ENCODE measurements around the gene RBBP7.

The RBBP7 gene

DNA sequence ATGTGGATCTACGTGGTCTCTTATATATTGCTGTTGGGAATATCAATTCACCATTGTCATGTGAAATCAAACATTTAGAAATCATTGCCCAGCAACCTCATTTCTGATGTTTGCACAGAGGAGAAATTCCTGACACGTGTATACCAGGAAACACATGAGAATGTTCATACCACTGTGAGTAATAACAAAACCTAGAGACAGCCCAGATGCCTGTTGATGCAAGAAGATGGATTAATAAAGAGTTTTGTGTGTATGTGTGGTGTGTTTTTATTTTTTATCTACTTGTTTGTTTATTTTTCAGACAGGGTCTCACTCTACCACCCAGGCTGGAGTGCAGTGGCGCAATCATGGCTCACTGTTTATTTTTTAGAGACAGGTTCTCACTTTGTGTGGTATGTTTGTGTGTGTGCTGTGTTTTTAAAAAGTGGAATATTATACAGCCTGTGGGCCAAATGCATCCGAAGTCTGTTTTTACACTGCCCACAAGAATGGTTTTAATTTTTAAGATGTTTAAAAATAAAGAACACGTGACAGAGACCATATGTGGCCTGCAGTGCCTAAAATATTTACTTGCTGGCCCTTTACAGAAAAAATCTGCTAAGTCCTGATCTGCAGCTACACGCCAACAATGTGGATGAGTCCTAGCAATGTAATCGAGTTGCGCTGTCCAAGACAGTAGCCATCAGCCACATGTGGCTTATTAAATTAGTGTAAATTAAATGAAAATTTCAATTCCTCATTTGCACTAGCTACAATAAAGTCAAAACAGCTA, 44.7 kb downstream of the RBBP7 start:
- no peak for DNase-seq (ENCODE audit: low read depth in 2 of 2)

DNA sequence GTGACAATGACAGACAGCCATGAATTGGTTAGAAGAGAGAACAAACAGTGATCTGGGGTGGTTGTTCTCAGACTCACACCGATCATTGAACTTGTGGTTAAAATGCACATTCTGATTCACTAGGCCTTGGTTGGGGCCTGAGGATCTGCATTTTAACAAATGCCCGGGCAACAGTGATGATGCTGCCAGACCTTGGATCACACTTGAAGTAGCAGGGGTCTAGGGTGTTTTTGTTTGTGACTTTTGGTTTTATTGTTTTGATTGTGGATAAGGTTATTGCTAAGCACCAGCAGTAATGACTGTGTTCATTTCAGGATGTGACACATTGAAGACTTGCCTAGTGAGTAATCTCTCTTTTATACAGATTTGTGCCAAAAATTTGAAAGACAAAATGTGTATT, 47.4 kb downstream of the RBBP7 start:
- no peak for DNase-seq (ENCODE audit: low read depth in 2 of 2)

DNA sequence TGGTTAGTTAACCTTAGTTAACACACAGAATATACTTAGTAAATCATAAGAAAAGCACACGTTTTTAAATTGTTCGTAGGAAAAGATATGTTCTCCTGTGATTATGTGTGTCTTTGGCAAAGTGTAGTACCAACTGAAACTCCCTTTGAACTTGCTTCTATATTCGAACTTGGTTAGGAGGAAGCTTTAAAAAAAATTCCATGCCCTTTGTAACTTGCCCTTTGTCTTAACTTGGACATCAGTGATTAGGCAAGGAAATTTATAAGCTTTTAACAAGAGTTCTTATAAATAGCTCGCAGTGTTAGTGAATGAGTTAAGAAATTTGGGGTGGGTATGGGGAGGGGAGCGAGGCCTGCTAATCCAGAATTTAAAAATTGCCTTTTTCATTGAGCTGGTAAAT, 50.5 kb downstream of the RBBP7 start:
- DNase-seq (ENCODE audit: low read depth in 2 of 2) = no peak

DNA sequence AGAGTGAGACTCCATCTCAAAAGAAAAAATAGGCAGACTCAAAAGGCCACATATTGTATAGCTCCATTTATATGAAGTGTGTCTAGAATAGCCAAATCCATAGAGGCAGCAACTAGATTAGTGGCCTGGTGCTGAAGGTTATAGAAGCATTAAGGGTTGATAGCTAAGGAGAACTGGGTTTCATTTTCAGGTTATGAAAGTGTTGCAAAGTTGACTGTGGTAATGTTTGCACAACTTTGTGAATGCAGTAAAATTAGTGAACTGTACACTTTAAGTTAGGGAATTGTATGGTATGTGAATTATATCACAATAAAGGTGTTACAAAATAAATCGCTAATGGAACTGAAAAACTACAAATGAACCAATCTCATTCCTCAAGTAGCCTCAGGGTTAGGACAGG, 55.6 kb downstream of the RBBP7 start:
- no peak for DNase-seq (ENCODE audit: low read depth in 2 of 2)

DNA sequence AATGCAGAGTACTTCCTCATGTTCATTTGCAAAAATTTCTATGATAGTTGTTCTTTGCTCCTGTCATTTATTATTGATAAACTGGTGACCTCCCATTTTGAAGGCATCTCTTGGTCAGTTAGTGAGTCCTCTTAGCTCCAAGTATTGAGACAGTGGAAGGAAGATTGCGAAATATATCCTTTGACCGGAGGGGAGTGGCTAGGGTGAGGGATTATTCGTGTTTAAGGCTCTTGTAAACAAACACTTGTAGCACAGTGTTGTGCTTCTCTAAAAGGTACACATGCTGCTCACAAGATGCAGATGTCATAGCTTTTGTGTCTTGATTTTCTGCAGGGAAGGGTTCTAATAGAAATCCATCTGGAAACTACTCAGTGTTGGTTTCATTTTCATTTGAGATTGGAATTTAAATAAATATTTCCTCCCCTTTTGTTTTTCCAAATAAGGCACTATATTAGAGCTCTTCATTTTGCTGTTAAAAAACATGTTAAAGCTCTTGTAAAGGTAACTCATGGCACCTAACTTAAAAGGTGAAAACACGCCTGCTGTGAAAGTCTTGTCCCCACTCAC, 62.1 kb downstream of the RBBP7 start:
- no peak for DNase-seq (ENCODE audit: low read depth in 2 of 2)

DNA sequence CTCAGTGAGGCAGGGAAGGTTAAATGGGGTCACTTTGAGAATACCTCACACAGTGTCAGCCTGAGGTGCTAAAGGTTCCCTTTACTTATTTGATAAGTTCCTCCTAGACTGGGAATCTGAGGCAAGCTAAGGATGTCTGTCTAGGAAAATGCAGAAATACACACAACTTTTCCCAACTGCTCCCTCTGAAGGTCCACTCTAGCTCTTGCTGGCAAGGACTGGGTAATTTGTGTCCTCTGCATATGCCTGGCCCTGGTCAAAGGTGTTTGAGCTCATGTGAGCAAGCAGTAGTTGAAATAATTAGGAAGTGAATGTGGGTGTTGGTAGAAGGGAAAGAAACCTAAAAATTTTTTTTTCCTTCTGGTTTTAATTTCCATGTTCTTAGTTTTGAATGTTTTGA, 62.6 kb downstream of the RBBP7 start:
- no peak for DNase-seq (ENCODE audit: low read depth in 2 of 2)

DNA sequence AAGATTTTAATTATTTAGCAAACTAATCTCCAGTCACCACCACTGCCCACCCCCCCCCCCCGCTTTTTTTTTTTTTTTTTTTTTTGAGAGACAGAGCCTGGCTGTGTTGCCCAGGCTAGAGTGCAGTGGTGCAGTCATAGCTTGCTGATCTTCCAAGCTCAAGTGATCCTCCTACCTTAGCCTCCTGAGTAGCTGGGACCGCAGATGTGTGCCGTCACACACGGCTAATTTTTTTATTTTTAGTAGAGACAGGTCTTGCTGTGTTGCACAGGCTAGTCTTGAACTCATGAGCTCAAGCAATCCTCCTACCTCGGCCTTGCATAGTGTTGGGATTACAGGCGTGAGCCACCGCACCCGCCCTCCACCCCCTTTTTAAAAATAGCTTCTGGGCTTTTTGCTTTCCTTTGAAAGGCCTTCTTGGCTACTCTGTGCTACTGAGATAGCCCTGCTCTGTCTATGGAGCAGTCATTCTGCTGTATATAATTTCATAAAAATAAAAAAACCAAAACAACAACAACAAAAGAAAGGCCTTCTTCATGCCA, 65.2 kb downstream of the RBBP7 start:
- no peak for DNase-seq (ENCODE audit: low read depth in 2 of 2)

DNA sequence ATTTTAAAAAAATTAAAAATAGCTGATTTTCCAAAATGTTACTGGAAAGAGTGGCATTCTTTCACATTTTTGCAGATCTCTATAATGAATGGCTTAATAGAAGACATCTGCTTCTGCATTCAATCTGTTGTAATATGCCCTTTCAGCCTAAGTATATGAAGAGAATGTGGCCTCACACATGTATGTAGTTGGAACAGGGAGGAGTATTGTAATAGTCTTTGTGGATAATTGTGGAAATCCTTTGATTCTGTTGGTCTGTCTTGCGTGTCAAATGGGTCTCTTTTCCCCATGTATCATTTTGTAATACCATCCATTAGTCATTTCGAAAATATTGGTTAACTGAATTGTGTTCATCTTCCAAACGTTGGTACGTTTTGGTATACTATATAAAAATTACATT, 72.3 kb downstream of the RBBP7 start:
- DNase-seq (ENCODE audit: low read depth in 2 of 2) = no peak

DNA sequence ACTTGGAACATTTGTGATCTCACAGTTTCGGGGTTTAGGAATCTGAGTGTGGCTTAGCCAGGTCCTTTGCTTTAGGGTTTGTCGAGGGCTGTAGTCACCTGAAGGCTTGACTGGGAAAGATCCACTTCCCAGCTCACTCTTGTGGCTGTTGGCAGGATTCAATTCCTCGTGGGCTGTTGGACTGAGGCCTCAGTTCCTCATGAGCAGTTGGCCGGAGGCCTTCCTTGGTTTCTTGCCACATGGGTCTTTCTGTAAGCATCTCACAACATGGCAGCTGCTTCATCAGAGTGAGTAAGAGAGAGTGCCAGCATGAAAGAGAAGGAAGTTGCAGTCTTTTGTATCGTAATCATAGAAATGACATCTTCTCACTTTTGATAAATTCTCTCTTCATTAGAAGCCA, 72.8 kb downstream of the RBBP7 start:
- DNase-seq (ENCODE audit: low read depth in 2 of 2) = no peak

DNA sequence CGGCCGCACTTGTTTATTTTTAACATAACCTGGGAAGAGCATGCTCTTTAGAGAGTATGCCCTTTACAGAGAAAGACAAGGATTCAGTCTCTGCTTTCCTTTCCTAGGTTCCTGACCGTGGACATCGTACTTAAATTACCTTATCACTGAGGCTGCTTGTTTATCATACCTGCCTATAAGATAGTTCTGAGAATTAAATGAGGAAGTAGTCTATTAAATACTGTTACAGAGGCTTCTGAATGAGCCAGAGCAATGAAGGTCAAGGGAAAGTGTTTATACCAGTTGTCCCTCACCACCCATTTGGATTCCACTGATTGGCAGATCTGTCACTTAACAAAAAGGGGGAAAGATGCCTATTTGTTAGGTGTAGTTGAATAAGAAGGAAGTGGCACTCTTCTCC, 73.9 kb downstream of the RBBP7 start:
- DNase-seq (ENCODE audit: low read depth in 2 of 2) = no peak

Measured in stimulated activated CD8-positive, alpha-beta memory T cell treated with anti-CD3 and anti-CD28 coated beads, Interleukin-15, amount 100 ng/mL, for 4 hours (primary cell).